GM19324 (cell line): ENCODE measurements around the gene MAN1C1.
"Not testable (repeated sequence)": the region's sequence is repeated elsewhere in the genome, so short reads cannot be mapped to it uniquely, and the experiment has no call there.

Experiments used
- ATAC-seq: cut with Tn5 transposase; IDR thresholded peaks from one replicate; pipeline ENCODE4 v1.9.1; 2021; ENCODE audit warnings: mild to moderate bottlenecking, moderate library complexity; ENCODE audit not compliant: unreplicated experiment, low FRiP score

Gene MAN1C1

DNA sequence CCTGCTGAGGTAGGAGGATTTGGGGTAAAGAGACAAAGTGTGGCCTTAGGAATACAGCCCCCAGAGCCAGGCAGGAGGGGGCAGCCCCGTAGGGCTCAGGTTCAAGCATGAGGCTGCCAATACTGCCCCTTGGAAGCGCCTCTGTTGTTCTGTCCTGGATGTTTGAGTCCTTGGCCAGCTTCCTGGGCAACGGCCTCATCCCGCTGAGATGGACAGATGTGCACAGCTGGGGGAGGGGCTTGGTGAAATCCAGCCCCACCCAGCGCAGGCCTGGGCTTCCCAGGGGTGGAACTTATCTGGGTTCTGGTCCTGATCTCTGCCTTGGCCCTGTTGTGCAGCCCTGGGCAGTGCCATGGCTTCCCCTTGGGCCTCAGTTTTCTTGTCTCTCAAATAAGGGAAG lies 34.8 kb upstream of the MAN1C1 start:
- ATAC-seq, result no peak

DNA sequence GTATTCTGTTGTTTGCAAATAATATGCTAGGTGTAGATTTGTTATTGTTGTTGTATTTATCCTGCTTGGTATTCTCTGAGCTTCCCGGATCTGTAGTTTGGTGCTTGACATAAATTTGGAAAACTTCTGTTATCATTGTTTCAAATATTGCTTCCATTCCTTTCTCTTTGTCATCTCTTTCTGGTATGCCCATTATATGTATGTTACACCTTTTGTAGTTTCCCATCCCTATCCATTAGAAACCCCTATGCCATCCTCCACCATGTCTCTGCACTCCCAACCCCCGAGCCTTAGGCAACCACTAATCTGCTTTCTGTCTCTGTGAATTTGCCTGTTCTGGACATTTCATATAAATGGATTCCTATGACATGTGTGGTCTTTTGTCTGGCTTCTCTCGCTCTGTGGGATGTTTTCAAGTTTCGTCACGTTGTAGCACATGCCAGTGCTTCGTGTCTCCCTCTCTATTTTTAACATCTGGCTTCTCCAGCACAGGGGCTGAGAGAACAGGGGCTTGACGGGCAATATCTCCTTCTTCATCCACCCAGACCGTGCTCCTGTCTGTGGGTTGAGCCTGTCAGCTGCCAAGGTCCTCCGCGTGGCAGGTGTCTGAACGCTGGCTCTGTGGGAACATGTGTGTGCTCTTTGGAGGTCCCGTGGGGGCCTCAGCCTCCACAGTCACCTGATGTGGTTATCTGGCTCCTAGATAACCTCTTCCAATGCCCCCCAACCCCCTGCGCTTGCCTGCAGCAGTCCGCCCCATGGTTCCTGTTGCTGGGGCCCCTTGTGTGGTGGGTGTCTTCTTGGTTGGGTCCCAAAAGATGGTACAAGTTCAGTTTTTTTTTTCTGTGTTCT lies 32.8 kb upstream of the MAN1C1 start:
- no peak for ATAC-seq

DNA sequence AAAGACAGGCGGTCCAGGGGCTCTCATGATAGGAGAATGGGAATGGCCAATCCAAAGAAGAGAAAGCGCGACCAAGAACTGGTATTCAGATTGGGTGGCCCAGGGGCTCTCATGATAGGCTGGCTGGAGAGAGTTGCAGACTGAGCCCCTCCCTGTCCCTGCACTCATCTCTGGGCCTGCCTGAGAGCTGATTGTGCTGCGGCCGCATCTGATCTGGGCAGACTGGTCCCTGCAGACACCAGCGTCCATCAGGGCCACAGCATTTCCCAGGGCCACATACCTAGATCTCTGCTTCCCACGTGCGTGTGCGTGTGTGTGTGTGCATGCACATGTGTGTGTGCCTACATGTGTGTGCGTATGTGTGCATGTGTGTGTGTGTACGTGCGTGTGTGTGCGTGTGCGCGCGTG lies 30.4 kb upstream of the MAN1C1 start:
- no peak for ATAC-seq

DNA sequence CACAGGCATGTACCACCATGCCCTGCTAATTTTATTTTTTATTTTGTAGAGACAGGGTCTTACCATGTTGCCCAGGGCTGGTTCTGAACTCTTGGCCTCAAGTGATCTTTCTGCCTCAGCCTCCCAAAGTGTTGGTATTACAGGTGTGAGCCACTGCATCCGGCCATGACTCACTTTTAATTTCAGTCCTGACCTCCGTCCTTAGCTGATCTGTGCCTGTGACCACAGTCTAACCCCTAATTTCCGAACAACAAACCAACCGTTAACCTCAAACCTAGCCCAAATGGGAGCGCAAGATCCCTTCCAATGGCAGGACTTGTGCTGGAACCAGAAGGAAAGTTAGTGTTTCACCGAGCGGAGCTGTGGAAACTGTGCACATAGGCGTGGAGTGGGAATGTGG lies 29.3 kb upstream of the MAN1C1 start:
- ATAC-seq, result no peak

DNA sequence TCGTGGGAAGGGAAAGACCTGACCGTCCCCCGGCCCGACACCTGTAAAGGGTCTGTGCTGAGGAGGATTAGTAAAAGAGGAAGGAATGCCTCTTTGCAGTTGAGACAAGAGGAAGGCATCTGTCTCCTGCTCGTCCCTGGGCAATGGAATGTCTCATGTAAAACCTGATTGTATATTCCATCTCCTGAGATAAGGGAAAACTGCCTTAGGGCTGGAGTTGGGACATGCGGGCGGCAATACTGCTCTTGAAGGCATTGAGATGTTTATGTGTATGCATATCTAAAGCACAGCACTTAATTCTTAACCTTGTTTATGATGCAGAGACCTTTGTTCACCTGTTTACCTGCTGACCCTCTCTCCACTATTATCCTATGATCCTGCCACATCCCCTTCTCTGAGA lies 28.4 kb upstream of the MAN1C1 start:
- not testable (repeated sequence) for ATAC-seq

DNA sequence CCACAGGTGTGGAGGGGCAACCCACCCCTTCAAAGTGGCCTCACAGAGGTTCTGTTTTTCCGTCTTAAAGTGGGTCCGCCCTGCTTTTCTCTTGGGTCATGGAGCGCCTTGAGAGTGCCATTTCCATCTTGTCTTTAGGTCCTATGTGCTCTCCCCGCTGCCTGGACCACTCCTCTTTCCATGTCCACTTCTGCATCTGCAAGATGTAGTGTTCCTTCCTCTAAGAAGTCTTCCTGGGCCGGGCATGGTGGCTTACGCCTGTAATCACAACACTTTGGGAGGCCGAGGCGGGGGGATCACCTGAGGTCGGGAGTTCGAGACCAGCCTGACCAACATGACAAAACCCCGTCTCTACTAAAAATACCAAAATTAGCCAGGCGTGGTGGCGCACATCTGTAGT lies 27.8 kb upstream of the MAN1C1 start:
- not testable (repeated sequence) for ATAC-seq

DNA sequence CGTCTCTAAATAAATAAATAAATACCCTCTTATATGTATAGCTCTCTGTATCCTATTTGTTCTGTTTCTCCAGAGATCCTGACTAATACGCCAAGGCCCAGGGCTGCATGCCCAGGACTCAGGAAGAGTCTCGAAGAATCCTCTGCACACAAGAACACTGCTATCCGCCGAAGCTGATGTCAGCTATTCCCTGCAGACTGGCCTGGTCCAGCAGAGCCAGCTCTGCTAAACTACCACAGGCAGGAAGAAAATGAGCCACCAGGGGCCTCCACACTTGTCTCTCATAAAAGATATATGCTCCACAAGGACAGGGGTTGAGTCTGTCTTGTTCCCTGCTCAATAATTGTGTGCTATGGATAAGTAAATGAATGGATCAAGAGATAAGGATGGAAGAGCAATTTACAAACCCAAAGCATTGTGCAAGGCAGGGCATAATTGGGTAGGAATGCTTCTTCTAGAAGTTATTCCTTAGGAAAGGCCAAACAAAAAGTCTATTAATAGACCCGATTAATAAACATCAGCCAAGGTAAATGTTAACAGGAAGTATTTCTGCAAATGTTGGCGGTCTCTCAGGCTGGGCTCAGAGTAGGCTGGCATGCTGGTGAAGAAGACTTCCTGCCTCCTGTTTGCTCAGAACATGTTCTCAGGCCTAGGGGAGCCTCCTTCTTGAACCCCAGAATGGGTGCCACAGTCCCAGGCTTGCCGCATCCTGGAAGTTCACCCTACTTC lies 26.3 kb upstream of the MAN1C1 start:
- ATAC-seq, result no peak

DNA sequence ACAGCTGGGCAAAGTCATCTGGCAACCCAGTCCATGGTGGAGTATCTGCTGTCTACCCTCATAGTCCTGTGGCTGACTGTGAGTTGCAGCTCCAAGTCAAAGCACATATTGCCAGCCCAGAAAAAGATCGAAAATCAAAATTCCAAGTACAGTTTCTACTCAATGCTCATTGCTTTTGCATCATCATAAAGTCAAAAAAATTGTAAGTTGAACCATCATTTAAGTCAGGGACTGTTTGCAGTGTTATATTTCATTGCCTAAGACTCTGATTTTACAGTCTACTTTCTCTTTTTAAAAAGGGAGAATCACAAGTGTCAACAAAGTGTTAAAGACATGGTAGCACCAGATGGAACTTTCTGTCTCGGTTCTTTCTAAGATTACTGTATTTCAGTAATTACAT lies 22.7 kb upstream of the MAN1C1 start:
- no peak for ATAC-seq

DNA sequence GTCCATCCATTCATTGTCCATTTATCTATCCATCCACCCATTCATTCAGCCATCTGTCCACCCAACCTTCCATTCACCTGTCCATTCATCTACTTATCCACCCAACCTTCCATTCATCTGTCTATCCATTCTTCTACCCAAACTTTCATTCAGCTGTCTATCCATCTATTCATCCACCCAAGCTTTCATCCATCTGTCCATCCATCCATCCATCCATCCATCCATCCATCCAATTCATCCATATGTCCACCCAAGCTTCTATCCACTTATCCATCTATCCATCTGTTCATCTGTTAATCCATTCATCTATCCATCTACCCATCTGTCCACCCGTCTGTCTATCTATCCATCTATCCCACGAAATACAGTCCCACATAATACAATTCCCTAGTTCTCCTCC lies 21.6 kb upstream of the MAN1C1 start:
- ATAC-seq, result no peak

DNA sequence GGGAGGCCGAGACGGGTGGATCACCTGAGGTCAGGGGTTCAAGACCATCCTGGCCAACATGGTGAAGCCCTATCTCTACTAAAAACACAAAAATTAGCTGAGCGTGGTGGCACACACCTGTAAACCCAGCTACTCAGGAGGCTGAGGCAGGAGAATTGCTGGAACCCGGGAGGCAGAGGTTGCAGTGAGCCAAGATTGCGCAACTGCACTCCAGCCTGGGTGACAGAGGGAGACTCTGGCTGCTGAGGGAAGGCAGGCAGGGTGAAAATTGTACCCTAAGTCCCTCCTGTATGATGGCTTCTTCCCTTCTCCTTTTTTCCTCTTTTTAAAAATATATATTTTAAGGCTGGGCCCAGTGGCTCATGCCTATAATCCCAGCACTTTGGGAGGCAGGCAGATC lies 19.9 kb upstream of the MAN1C1 start:
- not testable (repeated sequence) for ATAC-seq

DNA sequence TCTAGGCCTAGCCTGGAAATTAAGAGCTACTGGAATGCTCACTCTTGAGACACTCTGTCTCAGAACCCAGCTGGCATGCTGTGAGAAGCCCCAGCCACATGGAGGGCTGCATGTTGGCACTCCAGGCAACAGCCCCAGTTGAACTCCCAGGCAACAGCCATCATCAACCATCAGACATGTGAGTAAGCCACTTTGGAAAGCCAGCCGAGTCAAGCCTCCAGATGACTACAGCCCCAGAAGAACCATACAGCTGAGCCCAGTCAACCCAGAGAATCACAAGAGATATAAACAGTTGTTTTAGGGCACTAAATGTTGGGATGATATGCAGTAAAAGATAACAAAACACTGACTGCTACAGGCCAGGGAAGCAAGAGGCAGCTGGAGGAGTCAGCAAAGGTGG lies 17.7 kb upstream of the MAN1C1 start:
- no peak for ATAC-seq

DNA sequence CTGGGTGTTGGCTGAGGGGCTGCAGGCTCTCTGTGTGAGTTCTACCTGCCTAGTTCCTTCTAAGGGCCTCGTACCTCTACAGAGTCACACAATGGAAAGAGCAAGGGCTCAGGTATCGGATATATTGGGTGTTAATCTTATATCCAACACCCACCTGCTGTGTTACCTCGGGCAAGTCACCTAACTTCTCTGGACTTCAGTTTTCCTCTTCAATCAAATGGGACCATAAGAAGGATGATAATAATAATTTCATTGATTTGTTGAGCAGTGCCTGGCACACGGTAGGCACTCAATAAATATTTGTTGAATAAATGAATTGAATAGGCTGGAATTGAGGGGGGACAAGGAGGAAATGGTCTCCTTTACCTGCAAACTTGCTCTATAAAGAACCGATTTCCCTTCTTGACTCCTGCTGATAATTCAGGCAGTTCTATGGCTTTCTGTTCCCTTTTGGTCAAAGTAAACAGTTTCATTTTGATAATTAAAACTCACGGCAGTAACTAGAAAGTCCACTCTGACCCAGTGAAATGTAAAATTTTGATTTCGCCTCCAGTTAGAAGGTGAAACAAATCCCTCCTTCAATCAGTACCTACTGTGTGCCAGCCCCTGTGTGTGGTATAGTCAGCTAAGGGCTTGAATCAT lies 16.5 kb upstream of the MAN1C1 start:
- no peak for ATAC-seq

DNA sequence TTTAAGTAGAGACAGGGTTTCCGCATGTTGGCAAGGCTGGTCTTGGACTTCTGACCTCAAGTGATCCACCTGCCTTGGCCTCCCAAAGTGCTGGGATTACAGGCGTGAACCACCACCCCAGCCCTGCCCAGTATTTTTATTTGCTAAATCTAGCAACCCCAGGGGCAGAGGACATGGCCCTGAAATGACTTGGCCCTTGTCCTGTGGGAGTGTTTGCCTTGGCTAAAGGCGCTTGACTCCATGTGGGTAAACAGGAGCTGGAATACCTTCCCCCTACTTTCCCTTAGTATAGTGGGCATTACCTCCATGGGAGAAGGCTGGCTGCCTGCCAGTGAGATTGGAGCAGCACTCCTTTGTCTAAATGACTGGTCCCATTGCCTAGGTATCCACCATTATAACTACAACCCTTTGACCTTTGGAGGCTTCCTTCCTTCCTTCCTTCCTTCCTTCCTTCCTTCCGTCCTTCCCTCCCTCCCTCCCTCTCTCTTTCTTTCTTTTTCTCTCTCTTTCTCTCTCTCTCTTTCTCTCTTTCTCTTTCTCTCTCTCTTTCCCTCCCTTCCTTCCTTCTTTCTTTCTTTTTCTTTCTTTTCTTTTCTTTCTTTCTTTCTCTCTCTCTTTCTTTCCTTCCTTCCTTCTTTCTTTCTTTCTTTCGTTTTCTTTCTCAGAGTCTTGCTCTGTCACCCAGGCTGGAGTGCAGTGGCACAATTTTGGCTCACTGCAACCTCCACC lies 15.5 kb upstream of the MAN1C1 start:
- not testable (repeated sequence) for ATAC-seq

DNA sequence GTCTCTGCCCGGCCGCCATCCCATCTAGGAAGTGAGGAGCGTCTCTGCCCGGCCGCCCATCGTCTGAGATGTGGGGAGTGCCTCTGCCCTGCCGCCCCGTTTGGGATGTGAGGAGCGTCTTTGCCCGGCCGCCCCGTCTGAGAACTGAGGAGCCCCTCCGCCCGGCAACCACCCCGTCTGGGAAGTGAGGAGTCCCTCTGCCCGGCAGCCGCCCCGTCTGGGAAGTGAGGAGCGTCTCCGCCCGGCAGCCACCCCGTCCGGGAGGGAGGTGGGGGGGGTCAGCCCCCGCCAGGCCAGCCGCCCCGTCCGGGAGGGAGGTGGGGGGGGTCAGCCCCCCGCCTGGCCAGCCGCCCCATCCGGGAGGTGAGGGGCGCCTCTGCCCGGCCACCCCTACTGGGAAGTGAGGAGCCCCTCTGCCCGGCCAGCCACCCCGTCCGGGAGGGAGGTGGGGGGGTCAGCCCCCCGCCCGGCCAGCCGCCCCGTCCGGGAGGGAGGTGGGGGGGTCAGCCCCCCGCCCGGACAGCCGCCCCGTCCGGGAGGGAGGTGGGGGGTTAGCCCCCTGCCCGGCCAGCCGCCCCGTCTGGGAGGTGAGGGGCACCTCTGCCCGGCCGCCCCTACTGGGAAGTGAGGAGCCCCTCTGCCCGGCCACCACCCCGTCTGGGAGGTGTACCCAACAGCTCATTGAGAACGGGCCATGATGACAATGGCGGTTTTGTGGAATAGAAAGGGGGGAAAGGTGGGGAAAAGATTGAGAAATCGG lies 12.6 kb upstream of the MAN1C1 start:
- ATAC-seq, result not testable (repeated sequence)

DNA sequence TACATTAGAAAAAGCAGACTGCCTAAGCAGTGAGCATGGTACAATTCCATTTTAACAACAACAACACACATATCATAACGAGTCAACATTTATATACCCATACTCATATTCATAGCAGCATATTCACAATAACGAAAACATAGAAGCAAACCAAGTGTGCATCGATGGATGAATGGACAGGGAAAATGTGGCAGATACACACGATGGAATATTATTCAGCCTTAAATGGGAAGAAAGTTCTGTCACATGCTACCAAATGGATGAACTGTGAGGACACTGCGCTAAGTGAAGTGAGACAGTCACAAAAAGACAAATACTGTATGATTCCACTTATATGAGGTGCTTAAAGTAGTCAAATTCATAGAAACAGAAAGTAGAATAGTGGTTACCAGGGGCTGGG lies 9.5 kb upstream of the MAN1C1 start:
- ATAC-seq, result no peak

DNA sequence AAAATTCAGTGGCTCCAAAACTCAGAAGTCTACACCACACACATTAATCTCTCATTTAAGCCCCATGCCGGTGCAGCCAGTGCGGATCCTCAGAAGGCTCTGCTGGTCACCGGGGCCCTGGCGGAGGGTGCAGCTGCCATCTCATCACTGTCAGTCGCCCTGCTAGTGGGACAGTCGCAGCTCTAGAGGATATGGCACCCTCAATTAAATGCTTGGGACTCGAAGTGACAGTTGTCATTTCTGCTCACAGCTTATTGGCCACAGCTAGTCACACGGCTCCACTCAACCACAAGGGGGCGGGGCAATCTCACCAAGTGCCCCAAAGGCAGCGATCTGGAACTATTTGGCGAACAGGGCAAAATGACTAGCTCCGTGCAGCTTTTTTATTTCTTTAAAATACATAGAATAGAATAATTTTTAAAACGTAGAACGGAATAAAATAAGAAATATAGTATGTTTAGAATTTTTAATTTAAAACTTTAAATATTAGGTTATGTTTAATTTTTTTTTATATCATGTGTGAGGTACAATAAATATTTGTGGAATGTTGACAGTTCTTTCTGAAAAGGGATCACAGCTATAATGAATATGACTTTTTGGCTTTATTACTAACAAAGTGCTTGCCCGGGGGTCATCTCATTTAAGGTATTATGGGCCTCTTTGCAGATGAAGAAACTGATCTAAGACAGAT lies 8.0 kb upstream of the MAN1C1 start:
- no peak for ATAC-seq

DNA sequence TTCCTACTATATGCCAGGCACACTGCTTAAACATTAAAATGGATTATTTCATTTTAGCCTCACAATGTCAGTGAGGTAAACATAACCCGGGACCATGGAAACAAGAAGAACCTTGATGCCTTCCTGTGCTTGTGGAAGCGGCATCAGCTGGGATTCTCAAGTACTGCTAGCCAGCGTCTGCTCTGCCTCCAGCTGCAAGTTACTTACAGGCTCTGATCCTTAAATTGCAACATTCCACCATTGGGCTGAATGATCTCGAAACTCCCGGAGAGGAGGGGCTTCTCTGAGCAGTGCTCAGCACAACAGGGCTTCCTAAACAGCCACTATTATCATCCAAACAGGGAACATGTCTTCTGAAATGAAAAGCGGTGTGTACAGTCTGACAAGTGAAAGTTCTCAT lies 6.7 kb upstream of the MAN1C1 start:
- no peak for ATAC-seq

DNA sequence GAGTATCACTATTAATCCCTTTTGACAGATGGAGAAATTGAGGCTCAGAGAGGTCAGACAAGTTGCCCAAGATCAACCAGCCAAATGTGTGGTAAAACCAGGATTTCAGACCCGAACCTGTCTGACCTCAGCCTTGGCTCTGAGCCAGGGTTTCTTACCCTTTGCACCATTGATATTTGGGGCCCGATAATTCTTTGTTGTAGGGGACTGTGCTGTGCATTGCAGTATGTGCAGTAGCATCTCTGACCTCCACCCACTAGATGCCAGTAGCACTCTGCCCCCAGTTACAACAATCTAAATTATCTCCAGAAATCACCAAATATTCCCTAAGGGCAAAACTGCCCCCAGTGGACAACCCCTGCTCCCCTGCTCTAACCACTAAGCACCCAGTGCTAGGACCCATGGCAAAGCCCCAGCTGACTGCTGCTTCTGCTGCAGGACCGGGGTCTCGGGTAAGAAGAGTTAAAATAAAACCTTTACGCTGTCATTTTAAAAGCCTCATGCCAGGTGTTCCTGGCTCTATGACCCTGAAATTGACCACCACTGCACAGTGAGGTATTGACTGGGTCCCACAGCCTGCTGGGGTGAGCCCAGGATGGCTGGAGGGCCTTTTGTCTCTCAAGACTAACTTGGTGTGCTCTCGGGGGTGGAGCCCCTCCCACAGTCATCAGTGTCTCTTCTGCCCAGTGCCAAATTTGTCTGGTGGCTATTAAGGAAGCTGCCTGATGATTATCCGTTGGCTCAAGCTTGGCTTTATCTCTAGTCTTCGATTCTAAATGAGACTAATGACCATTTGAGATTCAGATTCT lies 5.6 kb upstream of the MAN1C1 start:
- no peak for ATAC-seq

DNA sequence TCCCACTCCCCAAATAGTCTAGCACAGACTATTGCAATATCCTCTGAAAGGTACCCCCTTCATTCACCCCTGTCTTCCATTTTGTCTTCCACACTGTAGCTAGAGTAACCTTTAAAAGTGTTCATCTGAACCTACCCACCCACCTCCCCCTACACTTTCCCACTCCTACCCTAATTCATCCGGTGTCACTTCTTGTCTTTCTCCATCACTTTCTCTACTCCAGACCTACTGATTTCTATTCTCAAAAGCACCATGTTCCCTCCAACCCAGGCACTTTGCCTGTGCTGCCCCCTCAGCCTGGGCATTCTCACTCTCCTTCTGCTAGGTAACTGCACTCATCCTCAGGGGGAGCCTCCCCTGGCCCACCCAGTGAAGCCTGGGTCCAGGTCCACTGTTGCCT lies 4.7 kb upstream of the MAN1C1 start:
- ATAC-seq, result no peak
